K562 (cell line): ENCODE data around the gene DNAJC17. TPM values are rescaled to one million over a fixed set of nuclear protein-coding genes. Genes with fewer than 3 reads are reported as not detected.

Experiments used
- ATAC-seq: fragments of 200-7000 bp; cut with Tn5 transposase; 3 replicates; pipeline ENCODE4 v1.9.1; 2020; ENCODE audit warnings: moderate library complexity
- BruUV-seq: library from RNA; stranded (reverse); fragments of 400-500 nt; replicated peaks from 2 replicates; lab custom pipeline; 2021; lab: Mats Ljungman, UMichigan
- CTCF ChIA-PET: fragments of 300-600 bp; formaldehyde crosslinking; extraction: SDS; loops from one replicate; lab custom pipeline; 2021; ENCODE audit warnings: low intra/inter-chr PET ratio; lab: Yijun Ruan, JAX
- POLR2A ChIA-PET: fragments of 300-600, 350-650 bp; sonication (Branson Sonifier 250); formaldehyde crosslinking; extraction: SDS; loops from one replicate; lab custom pipeline; 2021; ENCODE audit warnings: antibody characterized with exemption, inconsistent platforms; lab: Yijun Ruan, JAX
- DNase-seq, 4 experiments: peaks; one replicate each; pipeline versions ENCODE4 v3.0.0 to v3.0.0-alpha.2; 2011 to 2018; ENCODE audit warnings: low spot score in 3 of 4, mixed read lengths in 3 of 4; ENCODE audit errors: extremely low read depth in 1 of 4
- FAIRE-seq: peaks from 2 replicates; lab custom pipeline; 2011; peaks lifted over from hg19 to GRCh38; lab: Jason Lieb, UNC
- H2AFZ ChIP-seq: 2 replicates; pipeline ENCODE4 v1.6.0; 2011; ENCODE audit warnings: low read depth, low read length, control low read depth, inconsistent platforms
- H3K27ac ChIP-seq: fragments of 200-600 bp; 3 replicates; pipeline ENCODE4 v1.8.0; 2011; ENCODE audit warnings: low read depth, mild to moderate bottlenecking, control low read depth, inconsistent platforms, low read length, moderate library complexity, mixed read lengths; ENCODE audit errors: extremely low read depth
- H3K27me3 ChIP-seq, 2 experiments: fragments of 300-600 bp in 1 of 2; 2 replicates in 1 of 2; 3 replicates in 1 of 2; pipeline versions ENCODE4 v1.6.0 to v1.8.0; 2011; ENCODE audit warnings: inconsistent platforms in 2 of 2, low read length in 2 of 2, mild to moderate bottlenecking in 1 of 2, mixed read lengths in 1 of 2, moderate library complexity in 1 of 2; ENCODE audit not compliant: control insufficient read depth in 2 of 2, insufficient read depth in 2 of 2
- H3K36me3 ChIP-seq: fragments of 300-600 bp; 3 replicates; pipeline ENCODE4 v1.8.0; 2011; ENCODE audit warnings: mild to moderate bottlenecking, low read length, inconsistent platforms; ENCODE audit not compliant: control insufficient read depth, insufficient read depth
- H3K4me1 ChIP-seq, 2 experiments: fragments of 200-600 bp in 1 of 2; replicated peaks in 1 of 2; 2 replicates in 1 of 2; 3 replicates in 1 of 2; pipeline versions ENCODE4 v1.5.1 to v1.8.0; 2011; ENCODE audit warnings: inconsistent platforms in 2 of 2, low read length in 2 of 2, mild to moderate bottlenecking in 1 of 2, mixed read lengths in 1 of 2, moderate library complexity in 1 of 2; ENCODE audit not compliant: control insufficient read depth in 2 of 2, insufficient read depth in 2 of 2
- H3K4me2 ChIP-seq: 2 replicates; pipeline ENCODE4 v1.6.1; 2011; ENCODE audit warnings: low read length, control low read depth, inconsistent platforms, mixed read lengths; ENCODE audit not compliant: insufficient read depth
- H3K4me3 ChIP-seq: fragments of 200-600 bp; sonication (generic), shearing (Covaris generic); 2 replicates; pipeline ENCODE4 v1.5.1; 2016; ENCODE audit warnings: control low read depth, inconsistent platforms
- H3K79me2 ChIP-seq: fragments of 200-600 bp; 3 replicates; pipeline ENCODE4 v1.8.0; 2011; ENCODE audit warnings: low read length, inconsistent platforms; ENCODE audit not compliant: control insufficient read depth, insufficient read depth
- H3K9ac ChIP-seq, 2 experiments: 2 replicates each; pipeline versions ENCODE4 v1.6.0 to v1.6.1; 2011; ENCODE audit warnings: low read depth in 2 of 2, low read length in 2 of 2, control low read depth in 1 of 2, inconsistent platforms in 1 of 2, mild to moderate bottlenecking in 1 of 2, mixed read lengths in 1 of 2; ENCODE audit not compliant: insufficient read depth in 1 of 2
- H3K9me1 ChIP-seq: one replicate; pipeline ENCODE4 v1.6.0; 2011; ENCODE audit warnings: inconsistent platforms, mild to moderate bottlenecking, low read length, moderate library complexity; ENCODE audit not compliant: control insufficient read depth, insufficient read depth
- H3K9me3 ChIP-seq: replicated peaks from 2 replicates; pipeline ENCODE4 v1.5.1; 2011; ENCODE audit warnings: low read depth, low read length, inconsistent platforms; ENCODE audit not compliant: control insufficient read depth, insufficient read depth
- H4K20me1 ChIP-seq: replicated peaks from 2 replicates; pipeline ENCODE4 v1.6.1; 2011; ENCODE audit warnings: low read length, inconsistent platforms, mixed read lengths; ENCODE audit not compliant: control insufficient read depth, insufficient read depth
- CBFA2T3 ChIP-seq: fragments of 450-650 bp; IDR thresholded peaks from 2 replicates; pipeline ENCODE4 v1.6.1; 2017
- CHD2 ChIP-seq: IDR thresholded peaks from 2 replicates; pipeline ENCODE4 v1.6.1; 2011; ENCODE audit warnings: low read depth, low read length
- CREM ChIP-seq: IDR thresholded peaks from 2 replicates; pipeline ENCODE4 v1.6.1; 2014; ENCODE audit warnings: antibody characterized with exemption, low read depth
- E2F6 ChIP-seq, 2 experiments: IDR thresholded peaks; 2 replicates each; pipeline ENCODE4 v1.6.1; 2011; ENCODE audit warnings: borderline replicate concordance in 1 of 2, control low read depth in 1 of 2, low read depth in 1 of 2, low read length in 1 of 2, mild to moderate bottlenecking in 1 of 2, mixed read lengths in 1 of 2, moderate library complexity in 1 of 2; ENCODE audit not compliant: insufficient read depth in 1 of 2, insufficient read length in 1 of 2, poor library complexity in 1 of 2, severe bottlenecking in 1 of 2; ENCODE audit errors: extremely low read depth in 1 of 2
- MEF2A ChIP-seq: IDR thresholded peaks from 2 replicates; pipeline ENCODE4 v1.6.1; 2011; ENCODE audit warnings: low read depth, mild to moderate bottlenecking, low read length, moderate library complexity; ENCODE audit not compliant: control insufficient read depth
- NBN ChIP-seq: fragments of 450-650 bp; IDR thresholded peaks from 2 replicates; pipeline ENCODE4 v1.6.1; 2016; ENCODE audit warnings: low read depth, mild to moderate bottlenecking
- POLR2G ChIP-seq: fragments of 200-400 bp; formaldehyde crosslinking; IDR thresholded peaks from 2 replicates; pipeline ENCODE4 v1.6.1; 2017; ENCODE audit warnings: low read depth, mild to moderate bottlenecking, antibody characterized with exemption, low read length, moderate library complexity
- POLR3G ChIP-seq: IDR thresholded peaks from 2 replicates; pipeline ENCODE4 v1.6.1; 2011; ENCODE audit not compliant: insufficient read length, insufficient replicate concordance; ENCODE audit errors: extremely low read depth
- PRMT5 ChIP-seq: sonication (generic); formaldehyde crosslinking; IDR thresholded peaks from 2 replicates; pipeline ENCODE4 v1.5.0; 2020; ENCODE audit warnings: missing genetic modification reagents
- RUNX1 ChIP-seq: sonication (generic); IDR thresholded peaks from 2 replicates; pipeline ENCODE4 v1.6.1; 2016; ENCODE audit warnings: antibody characterized with exemption, low read depth
- SP1 ChIP-seq: sonication (generic); formaldehyde crosslinking; IDR thresholded peaks from 2 replicates; pipeline ENCODE4 v1.8.1; 2022; ENCODE audit warnings: mild to moderate bottlenecking, missing genetic modification reagents
- U2AF1 ChIP-seq: fragments of 200-400 bp; formaldehyde crosslinking; optimal IDR thresholded peaks from 2 replicates; pipeline ENCODE3; 2017; ENCODE audit warnings: mild to moderate bottlenecking, low read depth, low read length, moderate library complexity
- ZC3H11A ChIP-seq: IDR thresholded peaks from 2 replicates; pipeline ENCODE4 v1.6.1; 2012; ENCODE audit warnings: low read depth, low read length, improper control_type of control experiment
- ZKSCAN8 ChIP-seq: fragments of 200-800 bp; sonication (Bioruptor generic); IDR thresholded peaks from 2 replicates; pipeline ENCODE4 v1.6.1; 2016; ENCODE audit warnings: missing genetic modification characterization, missing compliant biosample characterization
- ZNF184 ChIP-seq: sonication (generic); formaldehyde crosslinking; IDR thresholded peaks from 2 replicates; pipeline ENCODE4 v1.5.0; 2020; ENCODE audit warnings: missing genetic modification reagents
- ZNF263 ChIP-seq: sonication (generic); formaldehyde crosslinking; IDR thresholded peaks from 2 replicates; pipeline ENCODE4 v1.8.0; 2022; ENCODE audit warnings: mild to moderate bottlenecking, missing genetic modification reagents, borderline replicate concordance
- ZNF324 ChIP-seq: fragments of 250-450 bp; sonication (Bioruptor Pico); IDR thresholded peaks from 2 replicates; pipeline ENCODE4 v1.4.0; 2020; ENCODE audit warnings: mild to moderate bottlenecking
- WGBS: fragments of 100-300 bp; shearing (Covaris generic); methylation state at CpG from one replicate; pipeline ENCODE4 v1.1.6; 2016; ENCODE audit warnings: low coverage, mixed read lengths; ENCODE audit not compliant: insufficient coverage; ENCODE audit errors: missing lambda C conversion rate; 5-methylcytosine and 5-hydroxymethylcytosine counted together
- in situ Hi-C: fragments of 300-500 bp; cut with MboI; formaldehyde crosslinking; loops from 4 replicates; pipeline ENCODE4 v1.15.0; 2018; ENCODE audit warnings: inconsistent platforms, mixed read lengths
- intact Hi-C: fragments of 100-400 bp; cut with micrococcal nuclease; formaldehyde crosslinking; loops from 2 replicates; pipeline ENCODE4 v1.14.2; 2022
- polyA plus RNA-seq, 8 experiments: library from polyadenylated mRNA; depleted of rRNA in 4 of 8; stranded (reverse) in 5 of 8; unstranded in 3 of 8; fragments of >200 nt; fragmentation: Nextera tagmentation in 2 of 8; fragmentation: Illumina TruSeq in 1 of 8; extraction: Ambion mirVana in 2 of 8; extraction: Trizol in 1 of 8; gene quantifications; 2 replicates each; pipeline versions ENCODE4 v1.2.1 to v1.2.3, GENCODE V29; 2011 to 2014; ENCODE audit warnings: inconsistent platforms in 1 of 8, missing spikeins in 1 of 8
- total RNA-seq, 7 experiments: library from RNA; depleted of rRNA in 6 of 7; stranded (reverse); fragments of >200 nt in 6 of 7; fragmentation: Illumina TruSeq in 2 of 7; extraction: Trizol in 2 of 7; gene quantifications; 2 replicates each; pipeline versions ENCODE4 v1.2.1 to v1.2.3, GENCODE V29; 2011 to 2021; ENCODE audit warnings: low replicate concordance in 1 of 7
- TF ChIP-seq, protein P1 (sequence below): fragments of 250-450 bp; sonication (Bioruptor Pico); IDR thresholded peaks from 2 replicates; pipeline ENCODE4 v1.8.0; 2021; ENCODE audit warnings: moderate library complexity, mild to moderate bottlenecking, inconsistent platforms
- TF ChIP-seq, protein P2 (sequence below), 2 experiments: IDR thresholded peaks in 1 of 2; conservative IDR thresholded peaks in 1 of 2; 2 replicates each; pipeline ENCODE4 v1.6.1; 2016; ENCODE audit warnings: low read depth in 2 of 2, mild to moderate bottlenecking in 1 of 2, missing compliant biosample characterization in 1 of 2, missing genetic modification characterization in 1 of 2, moderate library complexity in 1 of 2

The DNAJC17 gene
- total and polyA plus RNA-seq, 9 of the 15 experiments (the other 6 are each of a cell fraction or from before 2014, with no cell fraction given) = 2.4 to 79.4 (median 44.2) TPM

DNA sequence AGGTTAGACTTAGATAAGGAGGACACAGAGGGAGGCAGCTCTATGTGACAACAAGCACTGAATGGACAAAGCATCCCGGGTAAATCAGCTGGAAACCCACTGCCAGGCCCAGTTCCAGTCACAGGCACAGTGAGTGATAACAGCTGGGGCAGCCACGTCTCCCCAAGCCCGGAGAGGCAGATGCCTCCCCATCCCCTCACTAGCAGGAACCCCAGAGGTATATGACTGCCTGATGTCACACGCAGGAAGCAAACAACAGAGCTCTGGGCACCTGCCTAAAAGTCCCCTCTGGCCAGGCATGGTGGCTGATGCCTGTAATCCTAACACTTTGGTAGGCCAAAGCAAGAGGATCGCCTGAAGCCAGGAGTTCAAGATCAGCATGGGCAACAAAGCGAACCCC, 19.3 kb downstream of the DNAJC17 start:
- Histone ChIP-seq H3K4me2 (no peak overlapping the region), H3K27ac (no peak overlapping the region), H3K27me3 (no peaks in the 10 kb centered on the region), H3K36me3 (peaks cover 10% of the 10 kb centered on the region; the same call in 1 of the 3 replicates), H3K4me1 (peaks cover 7 to 8% of the 10 kb centered on the region in 2 experiments; a peak in 4 of 5 replicates), H3K9me3 (no peaks in the 10 kb centered on the region), H3K9me1 (no peaks in the 10 kb centered on the region), H4K20me1 (no peaks in the 10 kb centered on the region), H3K79me2 (peaks cover 4% of the 10 kb centered on the region; the same call in 1 of the 3 replicates), H3K4me3 (no peak overlapping the region), H3K9ac (peak overlapping the region in 1 of 2 experiments; percentile 31; a peak in 1 of 4 replicates), H2AFZ (no peak overlapping the region)
- no peak for FAIRE-seq
- ChIA-PET POLR2A (interaction anchor here (0.6 to 2.4 kb wide), 6 partner anchors 9 to 106 kb away, joined by 3 to 11 read pairs (median 4); partner anchors contain the start of genes C15orf62, DNAJC17, VPS18 and ZFYVE19), CTCF (interaction anchor here (5.1 kb wide), 1 partner anchor 106 kb away, joined by 66 read pairs; the partner anchor contains the start of gene VPS18)
- TF ChIP-seq CREM (no peak), RUNX1 (no peak), ZKSCAN8 (CRISPR knock-in tag) (no peak), SP1 (CRISPR knock-in tag) (no peak), ZC3H11A (no peak), POLR3G (no peak), MEF2A (no peak), U2AF1 (no peak), ZNF263 (CRISPR knock-in tag) (no peak), ZNF184 (CRISPR knock-in tag) (no peak), PRMT5 (no peak), CHD2 (no peak), NBN (no peak), CBFA2T3 (no peak), E2F6 (IDR thresholded peaks at IDR 0.05; ENCODE audit: borderline replicate concordance in 1 of 2, extremely low read depth in 1 of 2, insufficient read depth in 1 of 2, insufficient read length in 1 of 2, low read depth in 1 of 2, low read length in 1 of 2, poor library complexity in 1 of 2, severe bottlenecking in 1 of 2) (no peak), POLR2G (no peak), ZNF324 (CRISPR knock-in tag) (no peak)
- TF ChIP-seq, protein P1, sequence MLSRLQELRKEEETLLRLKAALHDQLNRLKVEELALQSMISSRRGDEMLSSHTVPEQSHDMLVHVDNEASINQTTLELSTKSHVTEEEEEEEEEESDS (CRISPR knock-in tag) = no peak
- TF ChIP-seq, protein P2, sequence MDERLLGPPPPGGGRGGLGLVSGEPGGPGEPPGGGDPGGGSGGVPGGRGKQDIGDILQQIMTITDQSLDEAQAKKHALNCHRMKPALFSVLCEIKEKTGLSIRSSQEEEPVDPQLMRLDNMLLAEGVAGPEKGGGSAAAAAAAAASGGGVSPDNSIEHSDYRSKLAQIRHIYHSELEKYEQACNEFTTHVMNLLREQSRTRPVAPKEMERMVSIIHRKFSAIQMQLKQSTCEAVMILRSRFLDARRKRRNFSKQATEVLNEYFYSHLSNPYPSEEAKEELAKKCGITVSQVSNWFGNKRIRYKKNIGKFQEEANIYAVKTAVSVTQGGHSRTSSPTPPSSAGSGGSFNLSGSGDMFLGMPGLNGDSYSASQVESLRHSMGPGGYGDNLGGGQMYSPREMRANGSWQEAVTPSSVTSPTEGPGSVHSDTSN (CRISPR knock-in tag; IDR thresholded peaks at IDR 0.05; ENCODE audit: low read depth) = no peak
- TF ChIP-seq, protein P2 (tag; conservative IDR thresholded peaks at IDR 0.05; ENCODE audit: low read depth) = no peak
- WGBS = 66% methylated on average over 5 of the region's 6 CpGs
- BruUV-seq = no TSS peak
- in situ Hi-C loops = no loop called here
- DNase-seq = no peak
- ATAC-seq = no peak
- intact Hi-C loops = loop anchor here (5.0 to 10.0 kb wide), 2 partner anchors 69 to 273 kb away; no protein-coding TSS in a partner anchor
